SK-N-SH (cell line): Measurements from ENCODE around the gene IDE.

ENCODE experiments used
- CTCF ChIP-seq: fragments of 200-600 bp; sonication (generic); IDR thresholded peaks from 2 replicates; pipeline ENCODE4 v1.6.1; 2017; ENCODE audit warnings: antibody characterized with exemption, mild to moderate bottlenecking, moderate library complexity
- ELF1 ChIP-seq: IDR thresholded peaks from 2 replicates; pipeline ENCODE4 v1.4.0; 2012
- USF1 ChIP-seq: IDR thresholded peaks from 2 replicates; pipeline ENCODE4 v1.4.0; 2012; ENCODE audit warnings: low read depth, borderline replicate concordance

- TF ChIP-seq ELF1 (no peak), CTCF (no peak), USF1 (no peak)
Measured at GRCh38 chr10:92408017-92408361, 165.9 kb downstream of the IDE start.
